ENCODE data around the gene MB. TPM values are rescaled to one million over a fixed set of nuclear protein-coding genes. Genes with fewer than 3 reads are reported as not detected.
"Not testable (repeated sequence)": the region's sequence is repeated elsewhere in the genome, so short reads cannot be mapped to it uniquely, and the experiment has no call there.

MB gene
- total RNA-seq = 1 to 10 TPM in 1 of 2 donors, not detected in 1; 1.3 TPM

DNA sequence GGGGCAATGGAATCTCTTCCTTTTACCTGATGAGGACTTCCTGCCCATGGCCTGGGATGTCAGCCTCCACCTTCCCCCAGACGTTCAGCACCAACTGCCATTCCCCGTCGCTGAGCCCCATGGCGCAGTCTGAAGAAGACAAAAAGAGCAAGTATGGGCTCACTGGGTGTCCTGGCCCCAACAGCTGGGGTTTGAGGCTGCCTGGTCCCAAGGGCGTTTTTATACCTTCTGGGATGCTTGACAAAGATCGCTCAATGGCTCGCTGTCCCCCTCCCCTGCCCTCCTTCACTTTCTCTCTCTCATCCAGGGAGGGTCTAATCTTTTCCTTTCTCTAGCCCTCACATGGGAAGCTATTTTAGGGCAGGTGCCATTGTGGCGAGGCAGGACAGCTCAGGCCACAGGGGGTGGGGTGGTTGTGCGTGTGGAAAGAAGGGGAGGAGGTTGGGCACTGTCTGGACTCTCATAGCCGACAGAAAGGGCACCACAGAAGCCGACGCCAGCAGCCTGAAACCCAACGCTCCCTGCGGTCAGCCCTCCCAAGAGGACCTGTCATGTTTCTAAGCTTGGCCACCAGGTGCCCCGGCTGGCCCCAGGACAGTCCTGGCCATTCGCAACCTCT lies at the start of gene MB:
Gene MB, minus strand, starts transcription at position 193 of the 619 bp plus-strand sequence. Its CDS starts 72 bp downstream, at position 121.
- peaks cover under 1% of the 10 kb centered on the region for H3K4me1 ChIP-seq
- no peak for DNase-seq
- ATAC-seq = no peak
- H3K36me3 ChIP-seq (replicated peaks in 1 of 2; ENCODE audit: insufficient read depth in 1 of 2, low read depth in 2 of 2) = no peaks in the 10 kb centered on the region
- intact Hi-C loops (cut with DNase I) = no loop called here
- H3K9me3 ChIP-seq = no peaks in the 10 kb centered on the region
- H3K27ac ChIP-seq = no peak within 1 kb of the TSS
- WGBS, 2 donors = 75 to 83% methylated on average over 16 of the region's 16 CpGs
- no peaks in the 10 kb centered on the region for H3K27me3 ChIP-seq
- H3K4me3 ChIP-seq = no peak within 1 kb of the TSS
- TF ChIP-seq POLR2A (IDR thresholded peaks at IDR 0.05) (no peak), CTCF (IDR thresholded peaks at IDR 0.05) (no peak)

DNA sequence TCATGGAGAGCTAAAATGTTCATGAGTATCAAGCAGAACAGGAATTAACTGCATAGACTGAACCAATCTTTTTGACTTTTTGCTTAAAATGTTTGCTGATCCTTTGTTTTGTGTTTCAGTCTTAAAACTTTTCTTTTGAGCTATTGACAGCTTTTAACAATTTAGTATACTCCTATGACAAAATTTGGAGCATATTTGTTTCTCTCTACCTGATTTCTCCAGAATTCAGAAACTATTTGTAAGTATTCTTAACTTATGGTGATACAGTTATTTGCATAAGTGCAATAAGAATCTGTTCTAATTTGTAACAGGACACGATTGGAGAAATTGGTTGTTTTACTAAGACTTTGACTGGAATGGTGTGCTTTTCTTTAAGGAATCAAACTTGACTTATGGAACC lies 49.6 kb upstream of the MB start:
- H3K36me3 ChIP-seq (replicated peaks in 1 of 2; ENCODE audit: insufficient read depth in 1 of 2, low read depth in 2 of 2); H3K4me1 ChIP-seq; H3K9me3 ChIP-seq; ATAC-seq; H3K4me3 ChIP-seq; H3K27ac ChIP-seq; DNase-seq; intact Hi-C loops (cut with DNase I); H3K27me3 ChIP-seq: not testable (repeated sequence)
- 59 to 75% methylated on average over 1 of the region's 1 CpG for WGBS, 2 donors

GRCh38 chr22:35664955-35665587 lies 47.9 kb upstream of the MB start:
- Histone ChIP-seq H3K27me3 (no peaks in the 10 kb centered on the region), H3K27ac (no peak overlapping the region), H3K4me3 (no peak overlapping the region), H3K36me3 (replicated peaks in 1 of 2; ENCODE audit: insufficient read depth in 1 of 2, low read depth in 2 of 2) (no peaks in the 10 kb centered on the region), H3K4me1 (no peaks in the 10 kb centered on the region), H3K9me3 (no peaks in the 10 kb centered on the region)
- intact Hi-C loops (cut with DNase I) = no loop called here
- 95 to 97% methylated on average over 5 of the region's 5 CpGs for WGBS, 2 donors
- ATAC-seq (no peak), DNase-seq (no peak)
- TF ChIP-seq CTCF (IDR thresholded peaks at IDR 0.05) (no peak), POLR2A (IDR thresholded peaks at IDR 0.05) (no peak)

DNA sequence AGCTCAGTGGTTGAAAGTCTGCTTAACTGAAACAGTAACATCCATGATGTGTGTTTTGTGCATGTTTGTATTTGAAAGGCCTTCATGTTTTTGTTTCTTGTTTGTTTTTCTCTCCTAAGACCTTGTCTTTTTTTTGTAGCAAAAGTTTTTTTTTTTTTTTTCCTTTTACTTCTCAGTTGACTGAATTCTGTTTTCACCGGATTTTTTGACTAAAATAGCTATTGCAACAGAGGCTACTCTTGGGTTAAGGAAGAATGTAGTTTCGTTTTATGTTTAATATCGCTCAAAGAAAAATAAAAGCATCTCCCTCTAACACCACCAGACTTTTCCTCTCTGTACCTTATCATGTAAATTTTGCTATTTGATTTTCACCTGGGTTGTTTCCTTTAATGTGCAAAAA lies 46.2 kb upstream of the MB start:
- no peak overlapping the region for H3K4me3 ChIP-seq
- no peaks in the 10 kb centered on the region for H3K4me1 ChIP-seq
- TF ChIP-seq POLR2A (IDR thresholded peaks at IDR 0.05) (no peak), CTCF (IDR thresholded peaks at IDR 0.05) (no peak)
- no peak for ATAC-seq
- intact Hi-C loops (cut with DNase I) = no loop called here
- DNase-seq = no peak
- H3K27me3 ChIP-seq = no peaks in the 10 kb centered on the region
- H3K9me3 ChIP-seq = no peaks in the 10 kb centered on the region
- WGBS, 2 donors = 59 to 81% methylated on average over 3 of the region's 3 CpGs
- H3K27ac ChIP-seq = no peak overlapping the region
- H3K36me3 ChIP-seq (replicated peaks in 1 of 2; ENCODE audit: insufficient read depth in 1 of 2, low read depth in 2 of 2) = peaks cover 0 to 3% of the 10 kb centered on the region in 2 donors

DNA sequence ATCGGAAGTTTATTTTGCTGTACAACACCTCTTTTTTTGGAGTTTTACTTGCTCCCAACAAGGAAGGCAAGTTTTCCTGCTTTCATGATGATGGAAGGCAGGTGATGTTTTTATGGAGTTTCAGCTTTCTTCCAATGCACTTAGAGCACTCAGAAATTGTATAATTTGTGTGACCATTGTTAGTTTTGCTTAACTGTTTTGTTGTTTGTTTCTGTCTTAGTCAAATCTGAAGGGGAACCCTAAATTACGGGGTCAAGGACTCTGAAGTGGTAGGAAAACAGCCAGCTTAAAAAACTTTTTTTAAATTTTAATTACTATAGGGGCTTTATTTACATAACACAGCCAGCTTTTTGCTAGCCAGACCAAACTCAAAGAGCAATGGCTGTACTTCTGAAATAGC lies 45.8 kb upstream of the MB start:
- DNase-seq = no peak
- ATAC-seq = no peak
- H3K27me3 ChIP-seq = no peaks in the 10 kb centered on the region
- intact Hi-C loops (cut with DNase I) = no loop called here
- no peak overlapping the region for H3K27ac ChIP-seq
- no peaks in the 10 kb centered on the region for H3K9me3 ChIP-seq
- no peak for TF ChIP-seq POLR2A (IDR thresholded peaks at IDR 0.05)
- no peak for TF ChIP-seq CTCF (IDR thresholded peaks at IDR 0.05)
- 82 to 95% methylated on average over 2 of the region's 2 CpGs for WGBS, 2 donors
- H3K4me3 ChIP-seq = no peak overlapping the region
- H3K4me1 ChIP-seq = no peaks in the 10 kb centered on the region
- H3K36me3 ChIP-seq (replicated peaks in 1 of 2; ENCODE audit: insufficient read depth in 1 of 2, low read depth in 2 of 2) = peaks cover 0 to 3% of the 10 kb centered on the region in 2 donors
